Transverse colon (tissue), 4 donors: Measurements from ENCODE around the gene LPCAT1. TPM values are rescaled to one million over a fixed set of nuclear protein-coding genes. Genes with fewer than 3 reads are reported as not detected.

Source experiments
- DNase-seq: peaks from one replicate; pipeline ENCODE4 v3.0.0-alpha.2; 2019
- H3K27ac ChIP-seq, 4 donors: fragments of 200-600 bp; sonication (generic); 2 replicates each; pipeline ENCODE4 v1.5.1; 2016 to 2018; ENCODE audit warnings: inconsistent platforms in 4 of 4
- H3K27me3 ChIP-seq: fragments of 200-600 bp; sonication (generic); 2 replicates; pipeline ENCODE4 v1.5.1; 2017; ENCODE audit warnings: inconsistent platforms
- H3K36me3 ChIP-seq, 4 donors: fragments of 200-600 bp; sonication (generic); 2 replicates each; pipeline ENCODE4 v1.5.1; 2017 to 2019; ENCODE audit warnings: inconsistent platforms in 4 of 4
- H3K4me1 ChIP-seq, 4 donors: fragments of 200-600 bp; sonication (generic); 2 replicates each; pipeline ENCODE4 v1.5.1; 2017 to 2020; ENCODE audit warnings: inconsistent platforms in 4 of 4
- H3K4me3 ChIP-seq, 4 donors: fragments of 200-600 bp; sonication (generic); 1 replicate in 1 of 4; 2 replicates in 3 of 4; pipeline versions ENCODE4 v1.5.1 to v1.6.1; 2017 to 2019; ENCODE audit warnings: inconsistent platforms in 4 of 4
- H3K9me3 ChIP-seq, 2 donors: fragments of 200-600 bp; sonication (generic); 2 replicates each; pipeline ENCODE4 v1.5.1; 2017 to 2019; ENCODE audit warnings: inconsistent platforms in 2 of 2
- CTCF ChIP-seq, 5 experiments: fragments of 200-600 bp in 3 of 5; fragments of 450-650 bp in 2 of 5; sonication (generic) in 3 of 5; IDR thresholded peaks; 1 replicate in 2 of 5; 2 replicates in 3 of 5; pipeline ENCODE4 v1.5.1; 2016 to 2017; ENCODE audit warnings: antibody characterized with exemption in 5 of 5, inconsistent platforms in 3 of 5, mild to moderate bottlenecking in 2 of 5, moderate library complexity in 1 of 5
- EP300 ChIP-seq: sonication (generic); formaldehyde crosslinking; IDR thresholded peaks from one replicate; pipeline ENCODE4 v1.6.1; 2017; ENCODE audit warnings: antibody characterized with exemption, low read depth
- POLR2A ChIP-seq: fragments of 450-650 bp; IDR thresholded peaks from one replicate; pipeline ENCODE4 v1.6.1; 2016; ENCODE audit warnings: antibody characterized with exemption, mild to moderate bottlenecking, moderate library complexity
- POLR2AphosphoS5 ChIP-seq, 3 donors: sonication (generic); formaldehyde crosslinking; IDR thresholded peaks; one replicate each; pipeline ENCODE4 v1.6.1; 2016; ENCODE audit warnings: antibody characterized with exemption in 3 of 3
- WGBS, 2 donors: methylation state at CpG; one replicate each; pipeline ENCODE4 v1.1.5; 2018; ENCODE audit warnings: low coverage in 1 of 2; 5-methylcytosine and 5-hydroxymethylcytosine counted together
- in situ Hi-C, 4 donors: fragments of 200-750 bp; cut with MboI; loops; one replicate each; pipeline versions ENCODE4 v1.15.0 to v1.15.1; 2017; ENCODE audit warnings: low sequenced_read_pairs in 3 of 4, low pct_ligation_motif_present in 1 of 4, low pct_unique_long_range_greater_than_20kb in 1 of 4
- intact Hi-C: fragments of 100-400 bp; cut with DNase I; formaldehyde crosslinking; loops from one replicate; pipeline ENCODE4 v1.15.1; 2023; ENCODE audit warnings: low total_unique reads
- total RNA-seq, 4 donors: library from RNA; depleted of rRNA; stranded (reverse); fragments of >200 nt; gene quantifications; one replicate each; pipeline ENCODE4 v1.1.0, GENCODE V29; 2016

LPCAT1 gene
- total RNA-seq, 4 donors from 2014 or later: 10.0 to 50.5 (median 21.0) TPM

DNA sequence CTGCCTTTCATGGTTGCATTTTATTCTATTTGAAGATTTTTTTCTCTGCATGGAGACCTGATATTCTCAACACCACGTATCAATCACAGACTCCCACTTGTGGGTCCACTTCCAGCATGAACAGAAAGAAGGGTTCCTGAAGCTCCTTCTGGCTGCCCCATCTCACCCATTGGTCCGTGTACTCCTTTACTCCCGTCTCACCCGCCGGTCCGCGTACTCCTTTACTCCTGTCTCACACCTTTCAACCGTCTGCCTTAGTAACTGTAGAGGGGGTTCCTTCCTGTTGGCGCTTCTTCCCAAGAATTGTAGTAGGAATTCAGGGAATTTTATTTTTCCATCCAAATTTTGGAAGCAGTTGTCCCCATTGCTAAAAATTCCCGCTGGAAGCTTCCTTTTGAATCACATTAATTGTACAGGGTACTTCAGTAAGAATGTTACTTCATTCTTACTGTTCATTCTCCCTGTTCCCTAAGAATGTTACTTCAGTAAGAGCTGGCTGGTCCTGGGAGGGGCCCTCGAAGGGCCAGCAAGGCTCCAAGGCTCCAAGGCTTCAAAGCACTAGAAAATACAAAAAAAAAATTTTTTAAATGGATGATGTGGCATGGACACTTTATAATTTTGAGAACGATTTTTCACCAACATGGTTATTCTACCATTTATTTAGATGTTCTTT is 3.9 kb upstream of the LPCAT1 start:
- intact Hi-C loops (no loop called here), in situ Hi-C loops (no loop called here)
- Histone ChIP-seq H3K27ac (no peak overlapping the region), H3K4me1 (peaks cover under 1 to 16% (median 9%) of the 10 kb centered on the region in 4 donors), H3K36me3 (no peaks in the 10 kb centered on the region), H3K9me3 (no peaks in the 10 kb centered on the region), H3K4me3 (no peak overlapping the region), H3K27me3 (no peaks in the 10 kb centered on the region)
- WGBS, 2 donors: 83 to 88% methylated on average over 12 of the region's 12 CpGs
- DNase-seq: no peak
- TF ChIP-seq POLR2A: no peak
- TF ChIP-seq POLR2AphosphoS5 (IDR thresholded peaks at IDR 0.05): no peak
- no peak for TF ChIP-seq CTCF (IDR thresholded peaks at IDR 0.05)
- TF ChIP-seq EP300: no peak

- intact Hi-C loops: no loop called here
- Histone ChIP-seq H3K4me3 (no peak overlapping the region), H3K27ac (no peak overlapping the region), H3K4me1 (peaks cover 9 to 21% (median 17%) of the 10 kb centered on the region in 4 donors), H3K27me3 (no peaks in the 10 kb centered on the region), H3K36me3 (no peaks in the 10 kb centered on the region), H3K9me3 (no peaks in the 10 kb centered on the region)
- WGBS, 2 donors: 78 to 82% methylated on average over 5 to 9 of the region's 9 CpGs
- no peak for TF ChIP-seq EP300
- no peak for TF ChIP-seq CTCF (IDR thresholded peaks at IDR 0.05)
- TF ChIP-seq POLR2AphosphoS5 (IDR thresholded peaks at IDR 0.05): no peak
- no peak for TF ChIP-seq POLR2A
- in situ Hi-C loops: no loop called here
- DNase-seq: peak; percentile 7
These were observed 2.9 kb upstream of the LPCAT1 start for GRCh38 chr5:1526681-1527131.

DNA sequence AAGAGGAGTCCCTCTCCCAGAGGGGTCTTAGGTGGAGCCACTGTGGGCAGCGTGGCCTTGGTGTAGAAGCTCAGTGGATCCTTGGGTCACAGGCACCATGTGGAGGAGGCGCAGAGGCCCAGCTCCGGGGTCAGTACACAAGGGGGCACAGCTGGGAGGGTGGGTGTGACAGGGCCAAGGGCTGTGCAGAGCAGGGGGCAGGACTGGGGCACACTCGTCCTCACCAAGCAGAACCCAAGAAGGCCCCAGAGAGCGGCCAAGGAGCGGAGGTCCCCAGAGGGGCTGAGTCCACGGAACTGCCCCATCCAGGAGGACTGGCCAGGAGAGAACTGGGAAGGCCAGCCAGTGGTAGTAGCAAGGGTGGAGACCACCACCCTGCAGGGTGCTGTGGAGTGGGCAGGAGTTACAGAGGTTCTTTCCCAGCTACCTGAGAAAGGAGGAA is 2.5 kb upstream of the LPCAT1 start:
- no peaks in the 10 kb centered on the region for H3K36me3 ChIP-seq
- peaks cover 9 to 26% (median 18%) of the 10 kb centered on the region in 4 donors for H3K4me1 ChIP-seq
- intact Hi-C loops: no loop called here
- no peak overlapping the region for H3K27ac ChIP-seq
- H3K4me3 ChIP-seq: no peak overlapping the region
- WGBS, 2 donors: 95% methylated on average over 7 of the region's 7 CpGs; no CpG with 5 or more reads in 1 of the 2 donors
- DNase-seq: peak; percentile 7
- no peaks in the 10 kb centered on the region for H3K27me3 ChIP-seq
- TF ChIP-seq POLR2AphosphoS5 (IDR thresholded peaks at IDR 0.05) (no peak), CTCF (IDR thresholded peaks at IDR 0.05) (no peak), EP300 (no peak), POLR2A (no peak)
- no peaks in the 10 kb centered on the region for H3K9me3 ChIP-seq
- in situ Hi-C loops: no loop called here

DNA sequence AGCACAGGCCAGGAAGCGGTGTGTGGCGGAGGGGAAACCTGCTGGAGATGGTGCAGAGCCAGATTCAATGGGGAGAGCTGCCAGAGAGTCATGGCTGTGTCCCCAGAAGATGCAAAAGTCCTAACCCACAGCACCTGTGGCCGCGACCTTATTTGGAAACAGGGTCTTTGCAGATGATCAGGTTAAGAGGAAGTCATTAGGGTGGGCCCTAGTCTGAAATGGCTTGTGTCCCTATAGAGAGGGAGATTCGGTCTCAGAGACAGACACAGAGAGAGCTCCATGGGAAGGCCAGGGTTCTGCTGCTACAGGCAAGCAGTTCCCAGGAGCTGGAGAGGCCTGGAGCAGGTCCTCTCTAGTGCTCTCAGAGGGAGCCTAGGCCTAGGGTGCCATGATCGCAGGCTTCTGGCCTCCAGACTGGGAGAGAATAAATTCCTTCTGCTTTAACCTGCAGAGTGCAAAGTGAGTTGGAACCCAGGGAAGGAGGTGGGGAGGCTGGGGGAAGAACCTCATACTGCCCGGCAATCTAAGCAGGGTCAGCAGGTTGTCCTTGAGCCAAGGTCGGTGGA is 1.9 kb upstream of the LPCAT1 start:
- in situ Hi-C loops: no loop called here
- WGBS, 2 donors: 84 to 100% methylated on average over 2 to 8 of the region's 8 CpGs
- DNase-seq: peak; percentile 7

More for the DNA sequence above, 1.9 kb upstream of the LPCAT1 start:
- H3K9me3 ChIP-seq: no peaks in the 10 kb centered on the region
- no peaks in the 10 kb centered on the region for H3K27me3 ChIP-seq
- no peak overlapping the region for H3K27ac ChIP-seq
- no peak for TF ChIP-seq POLR2A
- TF ChIP-seq EP300: no peak
- TF ChIP-seq POLR2AphosphoS5 (IDR thresholded peaks at IDR 0.05): no peak
- TF ChIP-seq CTCF (IDR thresholded peaks at IDR 0.05): no peak
- H3K4me3 ChIP-seq: no peak overlapping the region
- no peaks in the 10 kb centered on the region for H3K36me3 ChIP-seq
- intact Hi-C loops: no loop called here
- H3K4me1 ChIP-seq: peaks cover 9 to 26% (median 18%) of the 10 kb centered on the region in 4 donors
